DND-41 (cell line): Measurements from ENCODE around the gene GSX1.

Experiments
- ATAC-seq: fragments of 200-7000 bp; cut with Tn5 transposase; 3 replicates; pipeline ENCODE4 v1.9.1; 2021; ENCODE audit warnings: low read depth; ENCODE audit not compliant: insufficient read depth
- DNase-seq: peaks from one replicate; pipeline ENCODE4 v3.0.0-alpha.2; 2020
- H2AFZ ChIP-seq: 2 replicates; pipeline ENCODE4 v1.6.0; 2012; ENCODE audit warnings: low read depth, low read length
- H3K27ac ChIP-seq: 2 replicates; pipeline ENCODE4 v1.5.1; 2012; ENCODE audit warnings: low read length, inconsistent platforms
- H3K27me3 ChIP-seq: fragments of 200-600 bp; sonication (generic); 2 replicates; pipeline ENCODE4 v1.6.0; 2012; ENCODE audit warnings: low read length, mild to moderate bottlenecking, inconsistent platforms; ENCODE audit not compliant: insufficient read depth, poor library complexity
- H3K36me3 ChIP-seq: 2 replicates; pipeline ENCODE4 v1.5.1; 2012; ENCODE audit warnings: low read length, inconsistent platforms; ENCODE audit not compliant: insufficient read depth
- H3K4me1 ChIP-seq: 2 replicates; pipeline ENCODE4 v1.5.1; 2012; ENCODE audit warnings: mild to moderate bottlenecking, low read length; ENCODE audit not compliant: insufficient read depth
- H3K4me2 ChIP-seq: 2 replicates; pipeline ENCODE4 v1.6.0; 2012; ENCODE audit warnings: mild to moderate bottlenecking, moderate library complexity, low read length, inconsistent platforms; ENCODE audit not compliant: insufficient read depth
- H3K4me3 ChIP-seq, 2 experiments: fragments of 200-600 bp in 1 of 2; shearing (Covaris generic) in 1 of 2; 2 replicates each; pipeline ENCODE4 v1.5.1; 2012 to 2016; ENCODE audit warnings: inconsistent platforms in 2 of 2, low read length in 2 of 2, mild to moderate bottlenecking in 2 of 2, low read depth in 1 of 2, moderate library complexity in 1 of 2
- H3K79me2 ChIP-seq: 2 replicates; pipeline ENCODE4 v1.6.0; 2012; ENCODE audit warnings: low read length, inconsistent platforms; ENCODE audit not compliant: insufficient read depth
- H3K9ac ChIP-seq: 2 replicates; pipeline ENCODE4 v1.6.0; 2012; ENCODE audit warnings: low read depth, mild to moderate bottlenecking, inconsistent platforms, low read length, moderate library complexity
- H3K9me3 ChIP-seq: 2 replicates; pipeline ENCODE4 v1.5.1; 2012; ENCODE audit warnings: low read length, moderate library complexity, mild to moderate bottlenecking, inconsistent platforms; ENCODE audit not compliant: insufficient read depth, severe bottlenecking
- H4K20me1 ChIP-seq: 2 replicates; pipeline ENCODE4 v1.6.0; 2012; ENCODE audit warnings: low read length; ENCODE audit not compliant: insufficient read depth
- CTCF ChIP-seq: IDR thresholded peaks from 2 replicates; pipeline ENCODE4 v1.5.1; 2012; ENCODE audit warnings: borderline replicate concordance, low read length, moderate library complexity, mild to moderate bottlenecking; ENCODE audit not compliant: poor library complexity, severe bottlenecking; ENCODE audit errors: extremely low read depth
- EZH2 ChIP-seq: IDR thresholded peaks from 3 replicates; pipeline ENCODE4 v1.6.1; 2012; ENCODE audit warnings: borderline replicate concordance, low read depth, mild to moderate bottlenecking, moderate library complexity, low read length, inconsistent platforms; ENCODE audit not compliant: severe bottlenecking

GSX1 gene

GRCh38 chr13:27833206-27833605, 40.9 kb downstream of the GSX1 start:
- Histone ChIP-seq H3K9ac (no peak overlapping the region), H3K27ac (no peak overlapping the region), H3K36me3 (no peaks in the 10 kb centered on the region), H3K79me2 (no peaks in the 10 kb centered on the region), H2AFZ (no peak overlapping the region), H3K27me3 (peaks cover 3% of the 10 kb centered on the region), H4K20me1 (no peaks in the 10 kb centered on the region), H3K9me3 (no peaks in the 10 kb centered on the region), H3K4me2 (no peak overlapping the region), H3K4me3 (no peak overlapping the region), H3K4me1 (peaks cover 7% of the 10 kb centered on the region)
- no peak for DNase-seq
- TF ChIP-seq EZH2, result no peak
- ATAC-seq, result no peak

GRCh38 chr13:27834095-27834494, 41.8 kb downstream of the GSX1 start:
- no peak for DNase-seq
- no peak overlapping the region for H3K4me2 ChIP-seq
- H4K20me1 ChIP-seq, result no peaks in the 10 kb centered on the region
- ATAC-seq, result no peak
- H3K36me3 ChIP-seq, result no peaks in the 10 kb centered on the region
- no peak overlapping the region for H3K27ac ChIP-seq
- no peaks in the 10 kb centered on the region for H3K79me2 ChIP-seq
- peaks cover 3% of the 10 kb centered on the region for H3K27me3 ChIP-seq
- H3K4me3 ChIP-seq, result no peak overlapping the region
- no peak overlapping the region for H3K9ac ChIP-seq
- no peaks in the 10 kb centered on the region for H3K9me3 ChIP-seq
- H2AFZ ChIP-seq, result no peak overlapping the region
- TF ChIP-seq CTCF, result no peak
- no peak for TF ChIP-seq EZH2
- H3K4me1 ChIP-seq, result peaks cover 7% of the 10 kb centered on the region

- TF ChIP-seq CTCF, result no peak
- TF ChIP-seq EZH2, result no peak
- H3K4me3 ChIP-seq, result no peak overlapping the region
- H3K9me3 ChIP-seq, result no peaks in the 10 kb centered on the region
- DNase-seq, result no peak
- H2AFZ ChIP-seq, result no peak overlapping the region
- H3K4me1 ChIP-seq, result no peaks in the 10 kb centered on the region
- no peaks in the 10 kb centered on the region for H4K20me1 ChIP-seq
- no peak overlapping the region for H3K27ac ChIP-seq
- no peak for ATAC-seq
- no peak overlapping the region for H3K4me2 ChIP-seq
- H3K36me3 ChIP-seq, result no peaks in the 10 kb centered on the region
- H3K79me2 ChIP-seq, result no peaks in the 10 kb centered on the region
- no peak overlapping the region for H3K9ac ChIP-seq
- no peaks in the 10 kb centered on the region for H3K27me3 ChIP-seq
Observed at GRCh38 chr13:27835799-27836198, 43.5 kb downstream of the GSX1 start.

GRCh38 chr13:27839809-27840467, 47.7 kb downstream of the GSX1 start:
- Histone ChIP-seq H3K27ac (no peak overlapping the region), H2AFZ (no peak overlapping the region), H3K9me3 (no peaks in the 10 kb centered on the region), H3K4me2 (no peak overlapping the region), H3K4me1 (no peaks in the 10 kb centered on the region), H4K20me1 (no peaks in the 10 kb centered on the region), H3K9ac (no peak overlapping the region), H3K79me2 (no peaks in the 10 kb centered on the region), H3K27me3 (peaks cover 6% of the 10 kb centered on the region), H3K36me3 (no peaks in the 10 kb centered on the region), H3K4me3 (no peak overlapping the region)
- ATAC-seq (no peak), DNase-seq (no peak)
- TF ChIP-seq CTCF (no peak), EZH2 (no peak)
